CD4-positive, alpha-beta T cell treated with Interleukin-17A for 1 hour (primary cell): ENCODE results near the gene UHRF1.
"Not testable (repeated sequence)": the region's sequence is repeated elsewhere in the genome, so short reads cannot be mapped to it uniquely, and the experiment has no call there.

Experiments used
- DNase-seq: peaks from one replicate; pipeline ENCODE4 v3.0.0-alpha.2; 2020

UHRF1 gene

DNA sequence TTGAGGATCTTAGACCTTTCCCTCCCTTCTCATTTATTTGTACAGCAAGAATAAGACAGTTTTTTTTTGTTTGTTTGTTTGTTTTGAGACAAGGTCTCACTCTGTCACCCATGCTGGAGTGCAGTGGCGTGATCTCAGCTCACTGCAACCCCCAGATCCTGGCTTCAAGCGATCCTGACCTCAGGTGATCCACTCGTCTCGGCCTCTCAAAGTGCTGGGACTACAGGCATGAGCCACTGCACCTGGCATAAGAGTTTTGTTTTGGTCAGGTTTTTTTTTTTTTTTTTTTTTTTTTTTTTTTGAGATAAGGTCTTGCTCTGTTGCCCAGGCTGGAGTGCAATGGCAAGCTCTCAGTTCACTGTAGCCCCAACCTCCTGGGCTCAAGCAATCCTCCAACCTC, 29.2 kb downstream of the UHRF1 start:
- DNase-seq = not testable (repeated sequence)

DNA sequence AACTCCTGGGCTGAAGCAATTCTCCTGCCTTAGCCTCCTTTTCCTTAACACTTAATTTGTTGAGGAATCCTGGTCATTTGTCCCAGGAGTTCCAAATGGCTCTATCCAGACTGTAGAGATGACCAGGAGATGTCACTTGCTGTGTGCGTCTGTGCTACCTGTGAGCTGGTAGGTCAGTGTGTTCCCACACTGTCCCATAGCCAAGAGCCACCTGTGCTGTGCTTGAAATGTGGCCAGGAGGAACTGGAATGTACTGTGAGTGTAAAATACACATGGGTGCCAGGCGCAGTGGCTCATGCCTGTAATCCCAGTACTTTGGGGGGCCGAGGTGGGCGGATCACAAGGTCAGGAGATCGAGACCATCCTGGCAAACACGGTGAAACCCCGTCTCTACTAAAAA, 30.2 kb downstream of the UHRF1 start:
- no peak for DNase-seq

DNA sequence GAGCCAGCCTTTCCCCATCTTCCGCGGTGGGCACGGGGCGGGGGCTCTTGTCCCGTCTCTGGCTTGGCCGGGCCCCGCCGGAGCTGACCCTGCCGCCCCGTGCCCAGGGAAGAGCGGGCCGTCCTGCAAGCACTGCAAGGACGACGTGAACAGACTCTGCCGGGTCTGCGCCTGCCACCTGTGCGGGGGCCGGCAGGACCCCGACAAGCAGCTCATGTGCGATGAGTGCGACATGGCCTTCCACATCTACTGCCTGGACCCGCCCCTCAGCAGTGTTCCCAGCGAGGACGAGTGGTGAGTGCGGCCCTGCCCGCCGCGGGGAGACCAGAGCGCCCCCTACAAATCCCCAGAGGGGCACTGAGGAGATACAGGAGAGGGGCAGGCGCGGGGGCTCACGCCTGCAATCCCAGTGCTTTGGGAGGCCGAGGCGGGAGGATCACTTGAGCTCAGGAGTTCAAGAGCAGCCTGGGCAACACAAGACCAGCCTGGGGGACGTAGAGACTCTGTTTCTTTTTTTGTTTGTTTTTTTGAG, 32.4 kb downstream of the UHRF1 start:
- DNase-seq = not testable (repeated sequence)

DNA sequence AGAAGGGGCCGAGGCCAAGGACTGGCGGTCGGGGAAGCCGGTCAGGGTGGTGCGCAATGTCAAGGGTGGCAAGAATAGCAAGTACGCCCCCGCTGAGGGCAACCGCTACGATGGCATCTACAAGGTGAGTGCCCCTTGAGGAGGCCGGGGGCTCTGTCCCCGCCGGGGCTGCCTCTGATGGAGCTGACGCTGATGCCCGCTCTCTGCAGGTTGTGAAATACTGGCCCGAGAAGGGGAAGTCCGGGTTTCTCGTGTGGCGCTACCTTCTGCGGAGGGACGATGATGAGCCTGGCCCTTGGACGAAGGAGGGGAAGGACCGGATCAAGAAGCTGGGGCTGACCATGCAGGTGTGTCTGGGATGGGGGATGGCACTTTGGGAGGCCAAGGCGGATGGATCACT, 41.3 kb downstream of the UHRF1 start:
- DNase-seq = not testable (repeated sequence)

DNA sequence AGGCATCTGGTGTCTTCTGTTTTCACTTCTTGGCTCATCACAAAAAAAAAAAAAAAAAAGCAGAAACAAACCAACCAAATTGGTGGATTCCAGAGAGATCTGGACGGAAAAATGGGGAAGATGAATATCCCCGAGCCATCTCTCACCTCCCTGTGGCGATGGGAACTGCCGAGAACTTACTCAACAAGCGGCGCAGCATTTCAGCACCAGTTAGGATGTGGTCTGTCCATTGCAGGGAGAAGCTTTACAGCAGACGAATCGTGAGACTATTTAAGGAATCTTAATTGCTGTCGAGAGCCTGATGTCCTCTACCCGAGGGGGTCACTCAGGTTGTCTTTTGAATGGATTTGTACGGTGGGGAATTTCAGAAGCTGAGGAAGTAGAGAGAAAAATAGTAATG, 42.4 kb downstream of the UHRF1 start:
- no peak for DNase-seq

DNA sequence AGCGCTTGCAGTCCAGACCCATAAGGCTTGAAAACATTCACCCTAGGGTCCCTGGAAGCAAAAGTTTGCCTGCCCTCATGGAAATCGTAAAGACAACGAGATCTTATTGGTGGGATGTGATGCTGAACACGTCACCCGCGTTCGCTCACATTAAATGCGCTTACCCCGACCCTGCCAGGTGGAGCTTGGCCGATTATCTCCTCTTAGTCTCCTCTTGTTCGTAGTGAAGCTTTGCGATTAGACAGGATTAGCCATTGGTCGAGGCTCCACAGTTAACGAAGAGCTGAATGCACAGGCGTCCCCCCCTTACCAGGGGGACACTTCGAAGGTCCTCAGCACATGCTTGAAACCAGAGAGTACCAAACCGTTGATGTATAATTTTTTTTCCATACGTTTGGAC, 43.6 kb downstream of the UHRF1 start:
- DNase-seq = no peak

DNA sequence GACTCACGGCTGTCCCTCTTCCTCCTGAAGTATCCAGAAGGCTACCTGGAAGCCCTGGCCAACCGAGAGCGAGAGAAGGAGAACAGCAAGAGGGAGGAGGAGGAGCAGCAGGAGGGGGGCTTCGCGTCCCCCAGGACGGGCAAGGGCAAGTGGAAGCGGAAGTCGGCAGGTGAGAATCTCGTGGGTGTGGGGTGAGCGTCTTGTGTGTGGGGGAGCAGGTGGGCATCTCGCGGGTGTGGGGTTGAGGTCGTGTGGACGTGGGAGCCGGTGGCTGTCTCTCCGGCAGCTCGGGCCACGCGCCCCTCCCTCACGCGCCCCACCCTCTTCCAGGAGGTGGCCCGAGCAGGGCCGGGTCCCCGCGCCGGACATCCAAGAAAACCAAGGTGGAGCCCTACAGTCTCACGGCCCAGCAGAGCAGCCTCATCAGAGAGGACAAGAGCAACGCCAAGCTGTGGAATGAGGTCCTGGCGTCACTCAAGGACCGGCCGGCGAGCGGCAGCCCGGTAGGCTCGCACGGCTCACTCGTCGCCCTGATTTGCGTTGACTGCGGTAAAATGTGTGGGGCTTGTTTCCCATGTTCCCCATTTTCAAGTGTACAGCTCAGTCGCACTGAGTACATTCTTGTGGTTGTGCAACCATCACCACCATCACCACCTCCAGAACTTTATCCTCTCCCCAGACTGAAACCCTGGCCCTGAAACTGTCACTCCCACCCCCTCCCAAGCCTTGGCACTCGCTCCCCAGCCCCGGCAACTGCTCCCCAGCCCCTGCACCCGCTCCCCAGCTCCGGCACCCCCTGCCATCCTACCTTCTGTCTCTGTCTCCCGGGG, 45.2 kb downstream of the UHRF1 start:
- not testable (repeated sequence) for DNase-seq

DNA sequence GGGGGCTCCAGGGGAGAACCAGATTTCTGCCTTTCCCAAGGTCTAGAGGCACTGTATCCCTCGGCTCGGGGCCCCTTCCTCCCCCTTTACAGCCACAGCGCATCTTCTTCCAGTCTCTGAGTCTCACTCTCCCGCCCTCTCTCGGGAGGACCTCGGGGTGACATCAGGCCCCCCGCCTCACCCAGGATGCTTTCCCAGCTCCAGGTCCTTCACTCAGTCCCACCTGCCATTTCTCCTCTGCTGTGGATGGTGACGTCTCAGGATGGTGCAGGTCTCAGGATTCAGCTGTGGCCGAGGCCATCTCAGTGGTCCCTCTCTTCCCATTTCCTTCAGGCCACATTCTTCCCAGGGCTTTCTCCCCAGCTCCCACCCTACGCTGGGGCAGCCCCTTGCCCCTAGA, 46.0 kb downstream of the UHRF1 start:
- no peak for DNase-seq

DNA sequence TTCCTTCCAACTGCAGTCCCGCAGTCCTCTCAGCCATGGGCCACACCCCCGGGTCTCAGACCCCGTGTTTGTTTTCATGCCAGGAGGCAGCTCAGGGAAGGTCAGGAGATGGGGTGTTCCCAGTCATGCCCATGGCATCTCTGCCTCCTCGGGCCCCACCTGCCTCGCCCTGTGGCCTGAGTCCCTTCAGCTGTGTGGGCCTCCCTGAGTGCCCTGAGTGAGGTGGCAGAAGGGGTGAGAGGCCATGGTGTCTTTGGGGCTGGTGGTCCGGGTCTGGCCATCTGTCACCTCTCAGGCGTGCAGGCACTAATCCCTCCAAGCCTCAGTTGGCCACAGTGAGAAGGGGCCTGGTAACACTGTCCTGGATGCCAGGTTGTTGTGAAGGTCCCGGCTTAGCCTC, 48.7 kb downstream of the UHRF1 start:
- DNase-seq = no peak

DNA sequence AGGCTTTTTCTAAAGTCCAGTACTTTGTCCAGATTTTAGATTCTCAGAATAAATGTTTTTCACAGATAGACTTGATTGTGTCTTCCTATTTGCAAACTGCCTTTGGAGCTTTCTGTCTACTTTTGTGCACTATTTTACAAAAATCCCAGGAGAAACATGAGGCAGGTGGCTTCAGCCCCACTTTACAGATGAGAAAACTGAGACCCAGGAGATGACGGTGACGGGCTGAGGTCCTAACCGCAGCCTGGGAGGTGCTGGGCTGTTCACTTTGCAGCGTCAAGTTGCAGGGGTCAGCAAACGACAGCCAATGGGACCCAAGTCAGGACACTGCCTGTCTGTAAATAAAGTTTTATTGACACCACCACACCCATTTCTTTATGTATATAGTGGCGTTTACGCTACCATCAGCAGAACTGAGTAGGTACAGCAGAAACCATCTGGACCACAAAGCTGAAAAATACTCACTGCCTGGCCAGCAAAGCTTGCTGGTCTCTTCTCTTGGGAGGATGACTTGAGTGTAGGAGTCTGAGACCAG, 52.9 kb downstream of the UHRF1 start:
- DNase-seq = no peak

DNA sequence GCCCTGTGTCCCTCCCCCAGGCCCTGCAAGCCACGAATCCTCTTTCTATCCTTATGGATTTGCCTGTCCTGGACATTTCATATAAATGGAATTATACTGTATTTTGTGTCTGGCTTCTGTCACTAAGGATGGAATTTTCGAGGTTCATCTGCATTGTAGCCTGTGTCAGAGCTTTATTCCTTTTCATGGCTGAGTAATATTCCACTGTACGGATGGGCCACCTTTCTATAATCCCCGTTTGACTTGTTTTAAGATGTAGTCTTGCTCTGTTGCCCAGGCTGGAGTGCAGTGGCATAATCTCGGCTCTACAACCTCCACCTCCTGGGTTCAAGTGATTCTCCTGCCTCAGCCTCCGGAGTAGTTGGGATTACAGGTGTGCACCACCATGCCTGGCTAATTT, 55.8 kb downstream of the UHRF1 start:
- DNase-seq = no peak

DNA sequence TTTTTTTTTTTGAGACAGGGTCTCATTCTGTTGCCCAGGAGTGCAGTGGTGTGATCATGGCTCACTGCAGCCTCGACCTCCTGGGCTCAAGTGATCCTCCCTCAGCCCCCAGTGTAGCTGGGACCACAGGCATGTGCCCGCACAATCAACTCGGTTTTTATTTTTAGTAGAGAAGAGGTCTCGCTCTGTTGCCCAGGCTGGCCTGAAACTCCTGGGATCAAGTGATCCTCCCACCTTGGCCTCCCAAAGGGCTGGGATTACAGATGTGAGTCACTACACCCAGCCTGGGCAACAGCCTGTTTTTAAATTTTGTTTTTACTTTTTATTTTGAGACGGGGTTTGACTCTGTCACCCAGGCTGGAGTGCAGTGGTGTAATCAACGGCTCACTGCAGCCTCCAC, 57.3 kb downstream of the UHRF1 start:
- no peak for DNase-seq

DNA sequence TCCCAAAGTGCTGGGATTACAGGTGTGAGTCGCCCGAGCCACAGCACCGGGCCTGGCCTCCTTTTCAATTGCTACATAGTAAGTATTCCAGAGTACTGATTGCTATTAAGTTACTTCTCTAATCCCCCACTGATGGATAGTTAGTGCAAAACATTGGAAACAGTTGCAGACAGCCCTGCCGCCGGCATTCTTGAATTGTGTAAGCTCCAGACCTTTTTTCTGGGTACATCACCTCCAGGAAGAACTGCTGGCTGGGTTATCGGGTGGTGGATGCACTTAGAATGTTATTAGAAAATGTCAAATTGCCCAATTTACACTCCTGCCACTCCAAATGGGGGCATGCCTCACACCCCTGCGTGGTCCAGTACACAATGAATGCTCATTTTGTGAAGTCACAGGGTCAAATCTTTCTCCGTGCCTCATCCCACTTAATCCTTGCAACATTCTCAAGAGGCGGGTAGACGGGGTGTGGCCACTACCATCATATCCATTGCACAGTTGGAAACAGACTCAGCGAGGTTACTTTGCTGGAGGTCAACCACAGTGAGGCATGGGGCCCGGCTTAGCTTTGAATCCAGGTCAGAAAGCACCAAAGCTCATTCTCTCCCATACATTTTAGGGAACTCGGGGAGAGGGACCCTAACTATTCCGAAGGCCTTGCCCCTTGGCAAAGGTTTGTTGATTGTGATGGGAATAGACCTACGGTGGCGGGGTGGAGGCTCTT, 58.6 kb downstream of the UHRF1 start:
- no peak for DNase-seq

DNA sequence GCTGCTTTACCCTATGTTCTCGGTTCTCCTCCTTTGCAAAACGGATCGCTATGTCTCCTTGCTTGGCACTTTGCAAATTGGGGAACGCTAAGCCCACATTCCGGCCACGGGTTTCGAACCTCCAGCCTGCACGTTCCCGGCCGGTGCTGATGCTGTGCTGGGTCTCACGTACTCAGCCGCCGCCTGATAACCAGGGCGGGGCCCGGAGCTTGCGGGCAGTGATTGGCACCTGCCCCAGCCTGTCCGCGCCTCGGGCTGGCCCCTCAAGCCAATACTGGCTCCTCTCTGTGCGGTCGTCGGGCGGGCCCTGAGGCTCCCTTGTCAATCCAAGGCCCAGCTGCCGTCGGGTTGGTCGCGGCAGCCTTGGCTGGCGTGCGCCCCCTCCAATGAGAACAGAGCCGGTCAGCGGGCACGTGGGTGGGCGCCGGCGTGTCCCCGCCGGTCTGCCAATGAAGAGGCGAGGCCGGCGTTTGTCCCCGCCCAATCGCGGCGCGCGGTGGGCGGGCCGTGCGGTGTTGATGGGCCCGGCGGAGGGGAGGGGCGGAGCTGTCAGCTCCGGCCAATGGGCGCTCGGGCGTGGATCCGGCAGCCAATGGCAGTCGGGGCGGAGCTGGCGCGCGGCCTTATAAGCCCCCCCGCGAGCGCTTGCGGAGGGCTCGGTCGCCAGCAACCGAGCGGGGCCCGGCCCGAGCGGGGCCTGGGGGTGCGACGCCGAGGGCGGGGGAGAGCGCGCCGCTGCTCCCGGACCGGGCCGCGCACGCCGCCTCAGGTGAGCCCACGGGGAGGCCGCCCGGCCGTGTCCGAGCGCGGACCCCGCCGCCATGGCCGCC, 59.4 kb downstream of the UHRF1 start, which contains the start of gene KDM4B:
KDM4B (plus strand) TSS at position 652 of the 830 bp plus-strand sequence. CDS start 63,778 bp downstream, outside the sequence.
- DNase-seq = peak; percentile 100

DNA sequence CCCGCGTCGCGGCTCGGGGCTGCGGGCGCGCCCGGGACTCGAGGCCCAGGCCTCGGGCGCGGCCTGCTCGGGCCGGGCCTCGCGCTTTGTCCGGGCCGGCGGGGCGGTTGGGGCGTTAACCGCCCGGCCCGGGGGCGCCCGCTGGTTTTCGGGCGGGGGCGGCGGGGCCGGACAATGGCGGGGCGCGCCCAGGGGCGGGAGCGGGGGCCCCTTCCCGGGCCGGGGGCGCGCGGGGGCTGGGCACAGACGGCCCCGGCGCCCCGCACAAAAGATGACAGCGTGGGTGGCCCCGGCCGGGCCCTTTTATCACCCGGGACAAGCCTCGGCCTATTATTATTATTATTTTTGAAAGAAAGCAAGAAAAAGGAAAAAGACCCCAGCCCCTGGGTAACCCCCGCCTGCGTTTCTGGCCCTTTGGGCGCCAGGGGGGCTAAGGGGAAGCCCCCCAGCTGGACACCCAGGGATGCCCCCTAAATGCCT, 60.0 kb downstream of the UHRF1 start:
- DNase-seq = no peak

DNA sequence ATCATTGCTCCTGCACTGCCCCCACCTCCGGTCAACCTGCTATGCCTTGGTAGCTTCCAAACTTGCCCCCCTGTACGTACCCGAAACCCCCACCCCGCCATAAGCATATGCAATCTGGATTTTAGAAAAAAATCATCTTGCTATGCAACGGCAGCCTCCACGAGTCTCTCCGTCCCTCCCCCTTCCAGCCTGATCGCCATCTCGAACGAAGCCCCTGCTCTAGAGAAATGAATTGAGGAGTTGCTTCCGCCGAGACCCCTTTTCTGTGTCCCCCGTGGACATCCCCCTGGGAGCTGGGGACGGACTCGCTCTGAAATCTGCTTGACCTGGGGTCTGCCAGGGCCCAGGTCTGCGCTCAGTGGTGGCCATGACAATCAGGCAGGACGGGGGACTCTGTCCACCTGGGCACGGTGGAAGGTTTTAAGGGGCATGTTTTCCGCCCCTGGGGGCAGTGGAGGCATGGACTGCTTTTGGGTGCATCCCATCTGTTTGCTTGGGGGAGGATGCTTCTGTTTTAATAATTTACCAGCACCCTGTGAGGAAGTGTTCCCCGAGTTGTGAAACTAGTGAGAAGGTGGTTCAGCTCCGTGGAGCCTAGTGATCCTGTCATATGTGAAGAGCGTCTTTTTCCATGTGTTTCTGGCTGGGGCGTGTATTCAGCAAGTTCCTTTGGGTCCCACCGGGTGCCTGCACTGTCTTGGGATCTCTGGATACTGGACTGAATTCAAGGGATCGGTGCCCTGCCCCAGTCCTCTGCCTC, 60.7 kb downstream of the UHRF1 start:
- peak; percentile 21 for DNase-seq

DNA sequence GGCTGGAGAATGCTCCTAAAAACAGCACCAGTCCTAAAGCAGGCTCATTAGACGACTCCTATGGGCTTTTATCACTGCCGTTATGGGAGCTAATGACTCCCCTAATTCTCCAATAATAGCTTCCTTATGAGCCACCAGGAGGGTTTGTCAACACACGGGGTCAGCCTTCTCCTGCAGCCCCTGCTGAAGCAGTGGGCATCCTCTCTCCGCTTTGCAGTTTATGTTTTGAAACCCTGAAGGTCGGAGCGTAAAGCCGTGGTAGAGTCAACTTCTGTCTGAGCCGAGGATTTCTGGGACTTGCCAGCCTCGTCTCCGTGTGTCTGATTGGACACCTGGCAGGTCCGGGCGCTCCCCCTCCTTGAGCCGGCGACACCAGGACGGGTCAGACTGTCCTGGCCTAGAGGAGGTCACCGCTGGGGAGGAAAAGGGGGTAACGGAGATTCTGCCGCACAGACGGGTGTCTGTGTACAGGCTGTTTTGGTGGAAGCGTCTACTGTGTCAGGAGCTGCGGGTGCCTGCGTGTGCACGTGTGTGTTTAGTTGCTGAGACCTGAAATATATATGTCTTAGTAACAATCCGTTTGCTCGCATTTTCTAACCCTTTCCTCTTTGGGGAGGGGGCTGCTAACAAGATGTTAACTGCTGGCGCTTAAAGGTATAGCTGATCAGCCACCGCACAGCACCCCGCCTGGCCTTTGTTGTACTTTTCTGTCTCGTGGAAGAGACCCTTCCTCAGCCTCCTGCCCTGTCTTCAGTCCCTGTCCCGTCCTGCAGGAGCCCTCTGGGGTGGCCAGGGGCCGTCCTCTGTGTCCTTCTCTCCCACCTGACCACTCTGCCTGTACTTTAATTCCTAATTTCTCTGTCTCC, 61.5 kb downstream of the UHRF1 start:
- no peak for DNase-seq

DNA sequence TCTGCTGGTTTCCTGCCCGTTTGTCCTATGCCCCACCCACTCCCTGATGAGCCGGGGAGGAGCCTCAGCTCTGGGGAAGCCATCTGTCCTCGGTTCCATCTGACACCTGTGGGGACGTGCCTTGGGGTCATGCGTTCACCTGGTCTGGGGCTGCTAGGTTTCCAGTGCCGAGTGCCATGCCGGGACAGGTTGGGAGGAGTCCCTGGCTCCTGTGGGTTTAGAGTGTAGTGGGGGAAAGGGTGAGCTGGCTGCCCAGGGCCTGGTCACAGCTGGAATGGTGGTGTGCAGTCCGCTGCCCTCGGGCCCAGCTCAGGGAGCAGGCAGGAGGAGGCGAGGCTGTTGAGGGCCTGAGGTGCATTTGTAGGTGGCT, 62.1 kb downstream of the UHRF1 start:
- peak; percentile 37 for DNase-seq

DNA sequence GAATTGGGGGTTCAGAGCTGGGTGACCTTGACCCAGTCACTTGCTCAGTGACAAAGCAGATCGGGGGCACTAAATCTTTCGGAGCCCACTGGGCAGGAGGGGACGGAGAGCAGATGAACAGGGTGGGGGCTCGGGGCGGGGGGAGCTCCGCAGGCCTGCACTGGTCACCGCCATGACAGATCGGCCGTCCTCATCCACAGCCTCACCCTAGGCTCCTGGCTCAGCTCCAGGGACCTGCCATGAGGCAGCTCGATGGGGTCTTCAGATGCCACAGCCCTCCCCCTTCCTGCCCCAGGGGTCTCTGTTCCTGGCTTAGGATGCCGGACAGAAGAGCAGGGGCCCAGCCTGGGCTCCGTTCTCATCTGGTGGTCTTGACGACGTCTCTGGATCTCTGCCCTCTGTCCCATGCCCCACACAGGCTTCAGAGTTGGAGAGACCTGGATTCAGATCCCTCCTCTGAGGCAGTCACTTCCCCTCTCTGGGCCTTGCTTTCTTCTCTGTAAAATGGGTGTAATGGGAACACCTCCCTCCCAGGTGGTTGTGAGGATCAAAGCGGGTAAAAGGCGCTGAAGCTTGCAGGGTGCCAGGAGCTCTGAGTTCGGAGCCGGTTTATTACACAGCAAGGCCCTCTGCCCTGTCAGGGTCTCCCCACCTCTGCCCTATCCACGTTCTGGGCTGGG, 62.7 kb downstream of the UHRF1 start:
- no peak for DNase-seq

DNA sequence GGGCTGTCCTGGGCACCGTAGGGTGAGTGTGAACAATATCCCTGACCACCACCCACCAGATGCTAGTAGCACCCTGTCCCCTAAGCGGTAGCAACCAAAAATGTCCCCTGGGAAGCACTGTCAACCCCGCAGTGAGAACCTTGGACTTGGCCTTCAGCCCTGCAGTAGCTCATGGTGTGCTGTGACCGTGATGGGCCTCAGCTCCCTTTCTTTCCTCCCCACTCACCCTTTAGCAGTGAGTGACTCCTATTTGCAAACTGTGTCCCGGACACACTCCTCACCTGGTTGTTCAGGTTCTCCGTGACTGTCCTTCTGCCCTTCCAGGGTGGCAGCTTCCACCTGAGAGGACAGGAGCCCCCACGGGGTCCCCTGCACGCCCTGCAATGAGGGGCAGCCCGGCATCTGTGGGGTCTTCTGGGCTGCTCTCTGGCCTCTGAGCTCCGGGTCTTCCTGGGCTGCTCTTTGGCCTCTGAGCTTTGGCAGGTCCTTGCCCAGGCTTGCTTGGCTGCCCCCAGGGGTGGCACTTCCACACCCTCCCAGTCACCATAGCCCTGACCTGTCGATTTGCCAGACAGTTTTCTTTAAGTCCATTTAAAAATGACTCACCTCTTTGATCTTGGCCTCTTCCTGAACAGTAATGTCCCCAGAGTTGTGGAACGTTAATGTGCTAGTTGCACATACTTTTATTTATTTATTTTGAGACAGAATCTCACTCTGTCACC, 63.4 kb downstream of the UHRF1 start:
- DNase-seq = no peak
